GM10847 (cell line): ENCODE data around the gene MACROH2A1.

Experiments
- POLR2A ChIP-seq: IDR thresholded peaks from 2 replicates; pipeline ENCODE4 v1.6.1; 2011; ENCODE audit not compliant: insufficient read length; ENCODE audit errors: extremely low read depth

MACROH2A1 gene

GRCh38 chr5:135375040-135375793, 23.8 kb downstream of the MACROH2A1 start:
- no peak for TF ChIP-seq POLR2A

- TF ChIP-seq POLR2A, result no peak
These were observed 25.1 kb downstream of the MACROH2A1 start for GRCh38 chr5:135373736-135374515.

DNA sequence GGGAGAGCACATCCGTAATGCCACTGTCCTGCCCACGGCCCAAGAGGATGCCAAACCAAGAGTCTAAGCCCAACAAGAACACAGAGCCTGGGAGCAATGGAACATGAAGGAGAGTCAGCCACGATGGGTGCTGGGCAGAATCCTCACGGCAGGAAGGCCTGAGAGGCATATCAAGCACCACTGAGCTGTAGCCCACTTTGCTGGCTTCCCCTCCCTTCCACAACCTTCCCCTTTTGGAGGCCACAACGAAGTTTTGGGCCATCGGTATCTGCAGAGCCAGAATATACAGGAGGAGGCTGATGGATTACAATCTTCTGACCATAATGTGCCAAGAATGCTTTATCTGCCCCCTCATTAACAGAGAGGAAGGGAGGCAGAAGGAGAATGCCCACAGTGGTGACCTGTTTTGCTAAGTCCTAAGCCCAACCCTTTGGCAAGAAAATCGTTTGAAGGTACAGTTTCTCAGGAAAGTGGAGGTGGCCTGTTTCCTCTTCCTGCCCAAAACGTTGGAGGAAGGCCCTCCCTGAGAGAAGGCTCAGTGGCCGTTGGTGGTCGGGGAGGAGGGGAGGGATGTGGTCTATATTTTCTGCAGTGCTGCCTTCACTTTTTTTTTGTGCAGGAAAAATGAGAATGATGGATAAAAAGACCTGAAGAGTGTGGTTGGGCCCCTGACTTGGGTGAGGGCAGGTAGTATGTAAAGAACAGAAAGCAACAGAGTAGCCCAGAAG, 26.2 kb downstream of the MACROH2A1 start:
- TF ChIP-seq POLR2A, result no peak

GRCh38 chr5:135371622-135372232, 27.3 kb downstream of the MACROH2A1 start:
- no peak for TF ChIP-seq POLR2A

GRCh38 chr5:135369952-135370351, 29.1 kb downstream of the MACROH2A1 start:
- no peak for TF ChIP-seq POLR2A

- no peak for TF ChIP-seq POLR2A
These were observed 31.5 kb downstream of the MACROH2A1 start for GRCh38 chr5:135367554-135367953.

GRCh38 chr5:135367076-135367475, 32.0 kb downstream of the MACROH2A1 start:
- no peak for TF ChIP-seq POLR2A

DNA sequence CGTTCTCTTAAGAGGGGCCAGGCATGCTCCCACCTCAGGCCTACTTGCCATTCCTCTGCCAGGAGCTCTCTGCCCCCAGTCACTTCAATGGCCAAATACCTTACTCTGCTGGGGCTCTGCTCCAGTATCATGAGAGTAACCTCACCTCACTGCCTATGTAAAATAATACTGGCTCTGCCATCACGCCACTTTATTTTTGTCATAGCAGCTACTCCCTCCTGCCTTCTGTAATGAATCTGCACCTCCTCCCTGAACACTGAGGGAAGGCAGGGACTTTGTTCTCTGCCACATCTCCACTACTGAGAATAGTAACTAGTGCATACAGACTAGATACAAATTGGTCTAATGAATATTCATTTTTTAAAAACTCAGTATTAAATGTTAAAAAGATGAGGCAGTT, 33.8 kb downstream of the MACROH2A1 start:
- TF ChIP-seq POLR2A, result no peak

DNA sequence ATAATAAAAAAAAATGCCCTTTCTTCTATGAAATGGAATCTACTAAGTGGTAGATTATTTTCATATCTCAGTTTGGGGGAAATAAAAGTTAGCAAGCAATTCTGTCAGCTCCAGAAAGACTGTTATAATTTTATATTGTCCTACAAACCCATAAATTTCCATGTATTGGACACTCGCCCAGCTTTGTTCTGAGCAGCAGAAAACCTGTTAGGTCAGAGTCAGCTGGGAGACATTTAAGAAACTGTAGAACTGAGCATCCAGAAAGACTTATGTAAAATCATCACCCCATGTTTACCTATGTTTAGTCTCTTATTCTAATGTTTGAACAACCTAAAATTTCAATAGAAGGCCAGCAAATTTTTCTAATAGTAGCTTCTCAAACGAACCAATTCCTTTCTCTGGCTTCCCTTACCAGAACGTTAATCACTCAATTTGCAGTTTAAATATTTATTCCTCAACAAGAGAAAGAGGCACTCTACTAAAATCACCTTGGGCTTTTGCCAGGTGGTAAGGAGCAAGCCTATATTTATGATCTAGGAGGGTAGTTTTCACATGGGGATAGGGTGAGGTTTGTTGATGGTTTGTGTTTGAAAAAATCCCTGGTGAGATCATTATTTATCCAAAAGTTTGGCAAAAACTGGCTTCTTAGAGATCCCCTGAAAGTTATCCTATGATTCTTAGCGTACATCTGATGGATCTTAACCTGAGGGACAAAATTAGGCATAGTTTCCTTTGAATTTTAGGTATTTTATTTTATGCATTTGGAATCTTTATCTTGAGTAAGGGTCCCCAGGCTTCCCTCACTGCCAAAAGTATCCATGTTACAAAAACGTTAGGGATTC, 34.4 kb downstream of the MACROH2A1 start:
- TF ChIP-seq POLR2A, result no peak

DNA sequence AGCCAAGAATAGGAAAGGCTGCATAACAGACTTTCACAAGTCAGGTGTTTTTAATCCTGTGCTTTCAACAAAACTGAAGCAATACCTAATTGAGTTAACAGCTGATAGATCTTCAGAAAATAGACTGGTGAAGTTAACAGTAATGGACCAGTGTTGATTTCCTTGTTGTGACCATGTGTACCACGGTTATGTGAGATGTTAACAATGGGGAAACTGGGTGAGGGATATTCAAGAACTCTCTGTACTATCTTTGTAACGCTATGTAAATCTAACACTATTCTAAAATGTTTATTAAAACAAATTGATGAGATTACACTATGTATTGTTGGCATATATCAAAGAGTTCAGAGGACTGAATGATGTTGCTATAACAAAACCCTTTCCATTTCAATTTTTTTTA, 36.9 kb downstream of the MACROH2A1 start:
- TF ChIP-seq POLR2A, result no peak

DNA sequence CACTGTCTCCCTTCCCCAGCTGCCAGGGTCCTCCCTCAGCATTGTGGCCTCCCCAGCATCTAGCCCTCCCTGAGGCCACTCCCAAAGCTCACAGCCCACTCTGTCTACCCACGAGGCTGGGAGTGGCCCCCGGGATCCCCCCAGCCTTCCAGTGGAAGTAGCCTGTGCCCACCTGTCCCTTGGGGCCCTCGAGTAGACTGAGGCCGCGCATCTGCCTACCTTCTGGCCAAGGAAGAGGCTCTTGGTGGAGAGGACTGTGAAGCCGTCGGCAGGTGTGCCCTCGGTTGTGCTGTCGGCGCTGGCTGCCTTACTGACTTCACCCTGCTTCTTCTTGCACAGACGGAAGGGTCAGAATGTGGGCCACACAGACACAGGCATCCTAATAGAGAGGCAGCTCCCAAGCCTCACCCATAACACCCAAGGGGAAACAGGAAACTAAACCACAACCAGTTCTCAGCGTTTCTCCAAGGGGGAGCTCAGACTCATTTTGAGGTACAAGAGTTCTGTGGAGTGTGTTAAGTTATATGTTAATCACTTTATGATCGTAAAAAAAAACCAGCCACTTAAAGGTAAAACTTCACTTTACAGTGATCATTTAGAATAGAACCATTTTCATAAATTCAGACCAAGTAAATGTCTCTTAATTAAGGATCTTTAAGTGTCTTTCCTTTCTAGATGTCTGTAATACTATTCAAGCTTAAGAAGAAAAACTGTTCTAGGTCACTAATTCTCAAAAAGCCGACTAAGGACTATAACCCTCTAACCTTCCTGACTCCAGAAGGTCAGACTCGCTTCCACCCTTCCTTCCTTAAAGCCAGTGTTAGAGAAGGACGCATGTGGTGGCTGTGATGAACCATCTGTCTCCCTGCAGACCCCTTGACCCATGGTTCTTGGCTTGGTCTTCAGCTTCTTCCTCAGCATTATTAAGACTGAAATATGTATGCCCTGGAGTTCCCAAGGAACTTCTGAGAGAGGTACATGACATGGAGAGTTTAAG, 38.5 kb downstream of the MACROH2A1 start:
- TF ChIP-seq POLR2A, result no peak

GRCh38 chr5:135359374-135360165, 39.5 kb downstream of the MACROH2A1 start:
- no peak for TF ChIP-seq POLR2A

DNA sequence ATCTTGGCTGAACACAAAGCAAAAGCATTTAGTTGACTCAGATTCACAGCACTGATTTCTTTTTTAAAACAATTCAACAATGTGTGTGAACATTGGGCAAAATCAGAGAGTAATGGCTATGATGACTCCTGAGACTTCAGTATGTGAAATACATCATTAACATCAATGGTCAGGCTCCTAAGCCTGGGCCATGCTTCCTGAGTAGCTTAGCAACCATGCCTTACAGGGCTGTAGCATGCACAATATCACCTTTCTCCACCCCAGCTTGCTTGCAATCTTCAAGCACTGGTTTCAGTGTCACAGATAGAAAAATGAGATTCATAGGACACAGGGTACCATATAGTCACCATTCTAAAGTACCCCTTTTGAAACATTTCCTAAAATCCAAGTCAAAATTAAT, 41.3 kb downstream of the MACROH2A1 start:
- TF ChIP-seq POLR2A, result no peak
